HG02884 (cell line): Measurements from ENCODE around the gene IL3RA.
"Not testable (repeated sequence)": the region's sequence is repeated elsewhere in the genome, so short reads cannot be mapped to it uniquely, and the experiment has no call there.

ENCODE experiments used
- ATAC-seq: cut with Tn5 transposase; IDR thresholded peaks from one replicate; pipeline ENCODE4 v1.9.1; 2021; ENCODE audit warnings: mild to moderate bottlenecking, moderate library complexity; ENCODE audit not compliant: unreplicated experiment

Gene IL3RA

GRCh38 chrX:1397001-1397400 lies 60.4 kb downstream of the IL3RA start:
- ATAC-seq: no peak

- ATAC-seq: no peak
Observed at GRCh38 chrX:1397441-1398270, 61.1 kb downstream of the IL3RA start.

DNA sequence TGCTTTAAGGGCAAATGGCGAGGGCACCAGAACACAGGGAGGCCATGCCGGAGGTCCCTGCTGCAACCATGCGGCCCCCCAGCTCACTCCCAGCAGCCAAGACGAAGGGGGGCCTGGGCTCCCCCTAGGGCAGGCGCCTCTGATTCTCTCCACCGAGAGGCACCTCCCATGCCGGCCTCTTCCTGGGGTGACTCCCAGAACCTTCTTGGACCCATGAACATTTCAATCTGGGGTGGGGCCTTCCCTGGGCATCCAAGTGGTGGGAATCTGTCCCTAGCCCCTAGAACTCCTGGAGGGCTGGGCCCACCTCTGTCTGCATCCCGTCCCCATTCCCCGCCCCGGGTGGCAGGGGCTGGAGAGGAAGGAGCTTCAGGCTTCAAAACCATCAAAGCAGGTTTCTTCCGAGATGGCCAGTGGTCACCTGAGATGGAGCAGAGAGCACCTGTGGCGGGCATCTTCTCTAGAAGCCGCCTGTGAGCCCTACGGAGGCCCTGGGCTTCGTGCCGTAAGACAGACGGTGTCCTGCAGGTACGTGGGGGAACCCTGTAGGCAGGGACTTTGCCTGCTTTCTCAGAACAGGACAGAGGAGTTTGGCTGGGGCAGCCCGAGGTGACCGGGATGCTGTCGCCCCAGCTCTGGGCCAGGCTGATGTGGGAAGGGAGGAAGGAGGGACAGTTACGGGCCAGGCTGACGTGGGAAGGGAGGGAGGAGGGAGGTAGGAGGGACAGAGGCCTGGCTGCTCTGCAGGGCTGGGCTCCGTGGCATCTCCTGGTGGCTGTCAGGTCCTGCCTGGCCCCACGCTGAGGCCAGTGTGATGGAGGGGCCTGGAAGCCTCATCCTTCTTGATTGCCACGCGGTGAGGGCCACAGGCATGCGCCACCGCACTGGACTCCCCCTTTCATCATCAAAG lies 62.1 kb downstream of the IL3RA start:
- ATAC-seq: no peak

GRCh38 chrX:1400049-1400448 lies 63.5 kb downstream of the IL3RA start:
- ATAC-seq: no peak

GRCh38 chrX:1400742-1401471 lies 64.3 kb downstream of the IL3RA start:
- no peak for ATAC-seq

GRCh38 chrX:1401611-1402430 lies 65.2 kb downstream of the IL3RA start:
- ATAC-seq: no peak

DNA sequence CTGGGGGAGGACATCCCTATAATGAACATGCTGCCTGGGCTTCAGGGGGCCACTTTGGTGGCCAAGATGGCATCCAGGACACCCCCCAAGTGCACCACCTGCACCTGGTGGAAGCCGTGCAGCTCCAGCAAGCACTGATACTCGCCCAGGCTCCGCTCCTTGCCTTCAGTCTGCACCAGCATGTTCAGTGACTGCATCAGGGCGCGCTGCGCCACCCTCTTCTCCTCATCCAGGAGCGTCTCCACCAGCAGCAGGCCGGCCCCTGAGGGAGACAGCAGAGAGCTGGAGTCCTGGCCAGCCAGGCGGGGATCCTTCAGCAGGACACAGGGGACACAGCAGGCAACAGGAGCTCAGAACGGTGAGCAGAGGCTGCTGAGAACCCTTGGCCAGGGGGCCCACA lies 66.6 kb downstream of the IL3RA start:
- ATAC-seq: no peak

GRCh38 chrX:1403867-1404266 lies 67.3 kb downstream of the IL3RA start:
- not testable (repeated sequence) for ATAC-seq

DNA sequence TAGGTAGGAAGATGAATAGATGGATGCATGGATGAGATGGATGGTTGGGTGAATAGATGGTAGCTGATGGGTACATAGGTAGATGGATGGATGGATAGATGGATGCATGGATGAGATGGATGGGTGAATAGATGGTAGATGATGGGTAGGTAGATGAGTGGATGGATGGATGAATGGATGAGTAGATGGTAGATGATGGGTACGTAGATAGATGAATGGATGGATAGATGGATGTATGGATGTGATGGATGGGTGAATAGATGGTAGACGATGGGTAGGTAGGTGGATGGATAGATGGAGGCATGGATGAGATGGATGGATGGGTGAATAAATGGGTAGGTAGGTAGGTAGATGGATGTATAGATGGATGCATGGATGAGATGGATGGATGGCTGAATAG lies 69.2 kb downstream of the IL3RA start:
- not testable (repeated sequence) for ATAC-seq

DNA sequence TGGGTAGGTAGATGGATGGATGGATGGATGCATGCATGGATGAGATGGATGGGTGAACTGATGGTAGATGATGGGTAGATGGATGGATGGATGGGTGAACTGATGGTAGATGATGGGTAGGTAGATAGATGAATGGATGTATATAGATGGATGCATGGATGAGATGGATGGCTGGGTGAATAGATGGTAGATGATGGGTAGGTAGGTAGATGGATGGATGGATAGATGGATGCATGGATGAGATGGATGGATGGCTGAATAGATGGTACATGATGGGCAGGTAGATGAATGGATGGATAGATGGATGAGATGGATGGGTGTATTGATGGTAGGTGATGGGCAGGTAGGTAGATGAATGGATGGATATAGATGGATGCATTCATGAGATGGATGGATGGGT lies 70.5 kb downstream of the IL3RA start:
- no peak for ATAC-seq

DNA sequence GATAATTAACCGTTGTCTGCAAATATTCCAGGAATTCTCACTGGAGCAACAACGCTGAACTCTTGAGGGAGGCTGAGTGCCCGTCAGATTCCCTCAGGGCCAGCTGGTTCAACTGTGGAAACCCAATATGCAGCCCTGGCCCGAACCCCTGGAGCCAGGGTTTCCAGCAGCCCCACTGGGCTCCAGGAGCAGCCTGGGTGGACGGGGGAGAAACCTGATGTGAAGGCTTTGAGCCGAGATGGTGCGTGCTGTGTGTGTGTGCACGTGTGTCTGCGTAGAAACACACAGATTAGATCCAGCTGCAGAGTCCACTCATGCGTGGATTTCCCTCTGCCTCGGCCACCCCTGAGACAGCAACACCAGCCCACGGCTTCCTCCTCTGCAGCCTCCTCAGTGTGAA lies 74.7 kb downstream of the IL3RA start:
- ATAC-seq: no peak

DNA sequence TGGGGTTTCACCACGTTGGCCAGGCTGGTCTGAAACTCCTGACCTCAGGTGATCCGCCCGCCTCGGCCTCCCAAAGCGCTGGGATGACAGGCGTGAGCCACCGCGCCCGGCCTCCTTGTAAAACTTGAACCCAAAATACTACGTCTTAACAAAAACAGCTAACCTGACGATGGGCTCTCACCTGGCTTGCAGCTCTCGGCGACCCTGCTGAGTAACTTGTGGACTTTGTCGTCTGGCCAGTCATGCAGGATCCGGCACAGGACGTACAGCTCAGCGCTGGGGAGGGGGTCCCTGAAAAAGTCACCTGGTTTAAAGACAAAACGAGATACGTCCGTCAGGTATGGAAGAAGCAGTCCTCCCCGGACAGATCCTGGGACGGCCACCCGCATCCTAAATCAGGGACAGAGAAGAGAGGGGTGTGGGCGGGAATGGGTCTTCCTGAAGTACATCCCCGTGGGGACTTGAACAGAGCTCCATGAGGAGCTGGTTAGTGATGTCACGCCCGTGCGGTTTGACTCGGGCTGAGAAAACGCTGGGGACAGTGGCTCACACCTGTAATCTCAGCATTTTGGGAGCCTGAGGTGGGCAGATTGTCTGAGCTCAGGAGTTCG lies 76.1 kb downstream of the IL3RA start:
- no peak for ATAC-seq

DNA sequence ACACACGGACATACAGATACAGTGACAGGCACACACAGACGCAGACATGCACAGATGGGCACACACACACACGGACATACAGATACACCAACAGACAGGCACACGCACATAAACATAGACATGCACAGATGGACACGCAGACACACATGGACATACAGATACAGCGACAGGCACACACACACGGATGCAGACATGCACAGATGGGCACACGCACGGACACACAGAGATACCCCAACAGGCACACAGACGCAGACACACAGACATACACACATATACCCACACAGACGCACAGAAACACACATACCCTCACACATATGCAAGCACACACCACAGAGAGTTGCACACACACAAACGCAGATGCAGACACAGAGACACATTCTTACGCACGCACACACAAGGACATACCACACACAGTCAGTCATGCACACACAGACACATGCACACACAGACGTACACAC lies 79.8 kb downstream of the IL3RA start:
- no peak for ATAC-seq

GRCh38 chrX:1416965-1417760 lies 80.6 kb downstream of the IL3RA start:
- ATAC-seq: no peak

- ATAC-seq: no peak
Observed at GRCh38 chrX:1417921-1418771, 81.6 kb downstream of the IL3RA start.

DNA sequence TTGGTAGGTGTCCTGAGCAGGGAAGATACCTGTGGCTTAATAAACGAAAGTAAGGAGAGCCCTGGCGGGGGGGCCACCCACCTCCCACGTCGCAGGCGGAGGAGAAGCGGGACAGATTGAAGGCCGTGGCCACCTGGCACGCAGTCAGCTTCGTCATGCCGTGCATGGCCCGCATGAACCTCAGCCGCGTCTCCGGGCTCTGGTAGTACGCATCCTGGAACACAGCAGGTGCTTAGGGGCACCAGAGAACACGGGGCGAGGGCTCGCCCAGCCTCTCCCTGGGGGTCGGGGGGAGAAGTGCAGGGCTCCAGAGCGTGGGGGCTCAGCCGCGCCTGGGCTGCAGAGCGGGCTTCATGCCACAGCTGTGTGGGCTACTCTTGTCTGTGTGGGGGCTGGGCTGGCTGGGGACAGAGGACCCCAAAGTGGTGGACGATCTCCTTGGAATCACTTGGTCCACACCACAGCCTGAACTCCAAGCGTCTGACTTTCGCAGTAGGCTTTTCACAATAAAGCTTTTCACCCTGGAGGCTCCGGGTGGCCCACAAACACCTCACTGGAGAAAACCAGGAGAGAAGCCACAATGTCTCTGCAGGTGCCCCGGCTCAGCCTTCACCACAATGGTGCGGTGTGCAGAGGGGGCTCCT lies 82.4 kb downstream of the IL3RA start:
- no peak for ATAC-seq

GRCh38 chrX:1419545-1420355 lies 83.2 kb downstream of the IL3RA start:
- no peak for ATAC-seq
